Tibial nerve (tissue), 4 donors: ENCODE data around the gene ADGRL1.
"Not testable (repeated sequence)": the region's sequence is repeated elsewhere in the genome, so short reads cannot be mapped to it uniquely, and the experiment has no call there.

ENCODE experiments used
- EP300 ChIP-seq, 2 donors: sonication (generic); formaldehyde crosslinking; IDR thresholded peaks; one replicate each; pipeline ENCODE4 v1.6.1; 2017; ENCODE audit warnings: antibody characterized with exemption in 2 of 2, mild to moderate bottlenecking in 1 of 2
- POLR2A ChIP-seq, 2 donors: fragments of 450-650 bp; IDR thresholded peaks; one replicate each; pipeline ENCODE4 v1.6.1; 2017; ENCODE audit warnings: antibody characterized with exemption in 2 of 2, mild to moderate bottlenecking in 2 of 2, moderate library complexity in 2 of 2
- TF ChIP-seq, protein P1 (sequence below), 5 experiments: fragments of 200-600 bp in 3 of 5; fragments of 450-650 bp in 2 of 5; sonication (generic) in 3 of 5; IDR thresholded peaks; one replicate each; pipeline ENCODE4 v1.5.1; 2016 to 2019; ENCODE audit warnings: antibody characterized with exemption in 5 of 5, mild to moderate bottlenecking in 3 of 5, moderate library complexity in 2 of 5

GRCh38 chr19:14250315-14250714 is 44.3 kb upstream of the ADGRL1 start:
- TF ChIP-seq POLR2A, EP300 (IDR thresholded peaks at IDR 0.05): not testable (repeated sequence)
- TF ChIP-seq, protein P1, sequence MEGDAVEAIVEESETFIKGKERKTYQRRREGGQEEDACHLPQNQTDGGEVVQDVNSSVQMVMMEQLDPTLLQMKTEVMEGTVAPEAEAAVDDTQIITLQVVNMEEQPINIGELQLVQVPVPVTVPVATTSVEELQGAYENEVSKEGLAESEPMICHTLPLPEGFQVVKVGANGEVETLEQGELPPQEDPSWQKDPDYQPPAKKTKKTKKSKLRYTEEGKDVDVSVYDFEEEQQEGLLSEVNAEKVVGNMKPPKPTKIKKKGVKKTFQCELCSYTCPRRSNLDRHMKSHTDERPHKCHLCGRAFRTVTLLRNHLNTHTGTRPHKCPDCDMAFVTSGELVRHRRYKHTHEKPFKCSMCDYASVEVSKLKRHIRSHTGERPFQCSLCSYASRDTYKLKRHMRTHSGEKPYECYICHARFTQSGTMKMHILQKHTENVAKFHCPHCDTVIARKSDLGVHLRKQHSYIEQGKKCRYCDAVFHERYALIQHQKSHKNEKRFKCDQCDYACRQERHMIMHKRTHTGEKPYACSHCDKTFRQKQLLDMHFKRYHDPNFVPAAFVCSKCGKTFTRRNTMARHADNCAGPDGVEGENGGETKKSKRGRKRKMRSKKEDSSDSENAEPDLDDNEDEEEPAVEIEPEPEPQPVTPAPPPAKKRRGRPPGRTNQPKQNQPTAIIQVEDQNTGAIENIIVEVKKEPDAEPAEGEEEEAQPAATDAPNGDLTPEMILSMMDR (IDR thresholded peaks at IDR 0.05) = not testable (repeated sequence)
